Spleen (tissue), 11 donors: ENCODE data around the gene PTOV1. TPM values are rescaled to one million over a fixed set of nuclear protein-coding genes. Genes with fewer than 3 reads are reported as not detected.

ENCODE experiments used
- DNase-seq: peaks from one replicate; pipeline ENCODE4 v3.0.0-alpha.2; 2020
- H3K27ac ChIP-seq, 8 donors: fragments of 200-600 bp; sonication (generic) in 7 of 8; 1 replicate in 4 of 8; 2 replicates in 4 of 8; pipeline versions ENCODE4 v1.5.0 to v1.8.0; 2016 to 2021; ENCODE audit warnings: inconsistent platforms in 4 of 8, mild to moderate bottlenecking in 4 of 8, moderate library complexity in 1 of 8
- H3K27me3 ChIP-seq, 7 donors: fragments of 200-600 bp; sonication (generic) in 6 of 7; replicated peaks in 1 of 7; 1 replicate in 4 of 7; 2 replicates in 3 of 7; pipeline versions ENCODE4 v1.5.0 to v1.8.0; 2016 to 2021; ENCODE audit warnings: inconsistent platforms in 3 of 7, mild to moderate bottlenecking in 1 of 7
- H3K36me3 ChIP-seq, 6 donors: fragments of 200-600 bp; sonication (generic) in 5 of 6; 1 replicate in 4 of 6; 2 replicates in 2 of 6; pipeline versions ENCODE4 v1.5.0 to v1.8.0; 2016 to 2021; ENCODE audit warnings: inconsistent platforms in 2 of 6
- H3K4me1 ChIP-seq, 6 donors: fragments of 200-600 bp; sonication (generic) in 5 of 6; 1 replicate in 3 of 6; 2 replicates in 3 of 6; pipeline versions ENCODE4 v1.5.0 to v1.8.0; 2016 to 2021; ENCODE audit warnings: inconsistent platforms in 3 of 6
- H3K4me3 ChIP-seq, 8 donors: fragments of 200-600 bp; sonication (generic) in 7 of 8; 1 replicate in 4 of 8; 2 replicates in 4 of 8; pipeline versions ENCODE4 v1.5.0 to v1.8.0; 2016 to 2021; ENCODE audit warnings: inconsistent platforms in 4 of 8, mild to moderate bottlenecking in 4 of 8, moderate library complexity in 2 of 8
- H3K9me3 ChIP-seq, 8 donors: fragments of 200-600 bp; sonication (generic) in 7 of 8; 1 replicate in 4 of 8; 2 replicates in 4 of 8; pipeline versions ENCODE4 v1.5.0 to v1.8.0; 2016 to 2021; ENCODE audit warnings: inconsistent platforms in 4 of 8
- POLR2A ChIP-seq, 3 donors: fragments of 450-650 bp; IDR thresholded peaks; one replicate each; pipeline ENCODE4 v1.5.1; 2017; ENCODE audit warnings: antibody characterized with exemption in 3 of 3, mild to moderate bottlenecking in 1 of 3
- POLR2AphosphoS5 ChIP-seq, 3 donors: sonication (generic); formaldehyde crosslinking; IDR thresholded peaks; one replicate each; pipeline ENCODE4 v1.5.1; 2017; ENCODE audit warnings: antibody characterized with exemption in 3 of 3
- WGBS, 5 donors: extraction: QIAGEN DNeasy Blood & Tissue Kit in 3 of 5; methylation state at CpG; one replicate each; pipeline versions ENCODE4 v1.1.5 to v1.1.7; 2013 to 2018; 5-methylcytosine and 5-hydroxymethylcytosine counted together
- intact Hi-C: fragments of 100-400 bp; cut with DNase I; formaldehyde crosslinking; loops from one replicate; pipeline ENCODE4 v1.15.0; 2023; ENCODE audit warnings: low total_unique reads
- polyA plus RNA-seq, 3 donors: library from polyadenylated mRNA; stranded (reverse); fragments of 200-250 nt; gene quantifications; one replicate each; pipeline ENCODE4 v1.2.1, GENCODE V29; 2013
- total RNA-seq, 7 donors: library from RNA; depleted of rRNA in 3 of 7; stranded (reverse); fragments of >200 nt in 3 of 7; fragmentation: NEBNext Ultra II Directional in 4 of 7; extraction: Animal tissue kit (Norgen Biotek cat#: 25700) in 4 of 7; gene quantifications; one replicate each; pipeline versions ENCODE4 v1.1.0 to v1.2.1, GENCODE V29; 2016 to 2021
- TF ChIP-seq, protein P1 (sequence below), 11 experiments: fragments of 200-600 bp in 7 of 11; fragments of 450-650 bp in 4 of 11; sonication (generic) in 4 of 11; IDR thresholded peaks in 8 of 11; conservative IDR thresholded peaks in 3 of 11; 1 replicate in 7 of 11; 2 replicates in 4 of 11; pipeline versions ENCODE4 v1.4.0 to v1.8.0; 2016 to 2021; ENCODE audit warnings: antibody characterized with exemption in 11 of 11, inconsistent platforms in 4 of 11, mild to moderate bottlenecking in 1 of 11
- donor health status: healthy with polysubstance abuse.
- donor health status: DM: no; HTN: no; CAD: no; lungs with moderate emphysema.
- donor health status: DM: no; HTN: no; CAD: no.
- donor health status: Bipolar disorder and iron deficiency.
- donor health status: healthy.
- donor health status: DM: no; HTN: no; CAD: no.
- donor health status: DM: yes; HTN: yes; CAD: no.

PTOV1 gene
- total and polyA plus RNA-seq, 10 donors, result 61.4 to 127 (median 90.2) TPM

- H3K27me3 ChIP-seq, result no peaks in the 10 kb centered on the region
- intact Hi-C loops, result no loop called here
- peak; percentile 78 for DNase-seq
- peak overlapping the region in 3 of 8 donors; percentile 78 to 84 (median 80) for H3K27ac ChIP-seq
- H3K9me3 ChIP-seq, result no peaks in the 10 kb centered on the region
- TF ChIP-seq, protein P1, sequence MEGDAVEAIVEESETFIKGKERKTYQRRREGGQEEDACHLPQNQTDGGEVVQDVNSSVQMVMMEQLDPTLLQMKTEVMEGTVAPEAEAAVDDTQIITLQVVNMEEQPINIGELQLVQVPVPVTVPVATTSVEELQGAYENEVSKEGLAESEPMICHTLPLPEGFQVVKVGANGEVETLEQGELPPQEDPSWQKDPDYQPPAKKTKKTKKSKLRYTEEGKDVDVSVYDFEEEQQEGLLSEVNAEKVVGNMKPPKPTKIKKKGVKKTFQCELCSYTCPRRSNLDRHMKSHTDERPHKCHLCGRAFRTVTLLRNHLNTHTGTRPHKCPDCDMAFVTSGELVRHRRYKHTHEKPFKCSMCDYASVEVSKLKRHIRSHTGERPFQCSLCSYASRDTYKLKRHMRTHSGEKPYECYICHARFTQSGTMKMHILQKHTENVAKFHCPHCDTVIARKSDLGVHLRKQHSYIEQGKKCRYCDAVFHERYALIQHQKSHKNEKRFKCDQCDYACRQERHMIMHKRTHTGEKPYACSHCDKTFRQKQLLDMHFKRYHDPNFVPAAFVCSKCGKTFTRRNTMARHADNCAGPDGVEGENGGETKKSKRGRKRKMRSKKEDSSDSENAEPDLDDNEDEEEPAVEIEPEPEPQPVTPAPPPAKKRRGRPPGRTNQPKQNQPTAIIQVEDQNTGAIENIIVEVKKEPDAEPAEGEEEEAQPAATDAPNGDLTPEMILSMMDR (IDR thresholded peaks at IDR 0.05 in 8 of 11, conservative IDR thresholded peaks at IDR 0.05 in 3 of 11), result no peak
- peak in 1 of 3 donors; percentile 31 for TF ChIP-seq POLR2AphosphoS5 (IDR thresholded peaks at IDR 0.05)
- peaks cover 4 to 77% (median 70%) of the 10 kb centered on the region in 6 donors for H3K36me3 ChIP-seq
- H3K4me1 ChIP-seq, result peaks cover 18 to 89% (median 54%) of the 10 kb centered on the region in 6 donors
- H3K4me3 ChIP-seq, result no peak overlapping the region
- 81 to 89% (median 85%) methylated on average over 42 to 49 of the region's 49 CpGs for WGBS, 5 donors
These were observed 11.7 kb downstream of the PTOV1 start for GRCh38 chr19:49862391-49863253.

- intact Hi-C loops, result no loop called here
- no peaks in the 10 kb centered on the region for H3K27me3 ChIP-seq
- peaks cover 4 to 70% (median 62%) of the 10 kb centered on the region in 6 donors for H3K36me3 ChIP-seq
- WGBS, 5 donors, result 90 to 96% (median 94%) methylated on average over 22 to 24 of the region's 24 CpGs
- TF ChIP-seq POLR2A (IDR thresholded peaks at IDR 0.05), result no peak
- TF ChIP-seq POLR2AphosphoS5 (IDR thresholded peaks at IDR 0.05), result no peak
- TF ChIP-seq, protein P1 (IDR thresholded peaks at IDR 0.05 in 8 of 11, conservative IDR thresholded peaks at IDR 0.05 in 3 of 11), result no peak
- peak overlapping the region in 1 of 8 donors; percentile 80 for H3K27ac ChIP-seq
- peaks cover 23 to 90% (median 60%) of the 10 kb centered on the region in 6 donors for H3K4me1 ChIP-seq
- no peak overlapping the region for H3K4me3 ChIP-seq
- DNase-seq, result no peak
- H3K9me3 ChIP-seq, result no peaks in the 10 kb centered on the region
These were observed 12.4 kb downstream of the PTOV1 start for GRCh38 chr19:49863254-49863934.

- no peak overlapping the region for H3K4me3 ChIP-seq
- H3K4me1 ChIP-seq, result peaks cover 29 to 90% (median 65%) of the 10 kb centered on the region in 6 donors
- peaks cover 4 to 64% (median 57%) of the 10 kb centered on the region in 6 donors for H3K36me3 ChIP-seq
- no peak overlapping the region for H3K27ac ChIP-seq
- H3K27me3 ChIP-seq, result no peaks in the 10 kb centered on the region
- intact Hi-C loops, result no loop called here
- WGBS, 5 donors, result 78 to 96% (median 92%) methylated on average over 11 to 17 of the region's 17 CpGs
- H3K9me3 ChIP-seq, result no peaks in the 10 kb centered on the region
- peak; percentile 77 for DNase-seq
- TF ChIP-seq POLR2AphosphoS5 (IDR thresholded peaks at IDR 0.05) (peak in 1 of 3 donors; percentile 31), POLR2A (IDR thresholded peaks at IDR 0.05) (no peak)
- TF ChIP-seq, protein P1 (IDR thresholded peaks at IDR 0.05 in 8 of 11, conservative IDR thresholded peaks at IDR 0.05 in 3 of 11), result no peak
These were observed 13.0 kb downstream of the PTOV1 start for GRCh38 chr19:49863935-49864320.

DNA sequence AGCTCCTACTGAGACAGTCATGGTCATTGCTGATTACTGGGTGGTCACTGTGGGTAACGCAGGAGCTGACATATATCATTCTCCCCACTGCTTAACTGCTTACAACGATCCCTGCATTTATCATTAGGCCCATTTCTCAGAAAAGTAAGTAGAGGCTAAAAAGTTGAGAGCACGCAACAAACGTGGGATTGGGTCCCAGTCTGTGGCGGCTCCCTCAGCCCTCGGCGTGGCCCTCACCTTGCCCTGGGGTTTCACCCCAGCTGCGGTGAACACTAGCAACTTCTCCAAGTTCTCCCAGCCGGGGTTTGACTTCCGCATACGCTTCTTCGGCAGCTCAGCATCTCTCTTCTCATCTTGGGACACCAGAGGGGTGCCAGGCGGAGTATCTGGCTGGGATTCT lies 13.9 kb downstream of the PTOV1 start:
- Histone ChIP-seq H3K4me1 (peaks cover 33 to 90% (median 66%) of the 10 kb centered on the region in 6 donors), H3K27me3 (no peaks in the 10 kb centered on the region), H3K9me3 (no peaks in the 10 kb centered on the region), H3K4me3 (peak overlapping the region in 4 of 8 donors; percentile 4 to 93 (median 83)), H3K36me3 (peaks cover 4 to 55% (median 49%) of the 10 kb centered on the region in 6 donors), H3K27ac (peak overlapping the region in 4 of 8 donors; percentile 95 to 98 (median 96))
- TF ChIP-seq POLR2AphosphoS5 (IDR thresholded peaks at IDR 0.05) (no peak), POLR2A (IDR thresholded peaks at IDR 0.05) (no peak)
- TF ChIP-seq, protein P1 (IDR thresholded peaks at IDR 0.05 in 8 of 11, conservative IDR thresholded peaks at IDR 0.05 in 3 of 11), result no peak
- no peak for DNase-seq
- intact Hi-C loops, result no loop called here
- 83 to 93% (median 86%) methylated on average over 13 of the region's 13 CpGs for WGBS, 5 donors
